ENCODE data around the gene FAM221B. TPM values are rescaled to one million over a fixed set of nuclear protein-coding genes. Genes with fewer than 3 reads are reported as not detected.

The FAM221B gene
- total and polyA plus RNA-seq, 9 of the 15 experiments (the other 6 are each of a cell fraction or from before 2014, with no cell fraction given), result 0.01 TPM; not detected in 8

- peak; percentile 94 for TF ChIP-seq TFAP4 (CRISPR knock-in tag; IDR thresholded peaks at IDR 0.05; ENCODE audit: borderline replicate concordance)
- TF ChIP-seq CBX1 (IDR thresholded peaks at IDR 0.05; ENCODE audit: low read depth), result no peak
- TF ChIP-seq TCF15 (CRISPR knock-in tag; IDR thresholded peaks at IDR 0.05), result no peak
- no peak for TF ChIP-seq MEF2D (tag; conservative IDR thresholded peaks at IDR 0.05; ENCODE audit: low read depth)
- TF ChIP-seq ETS2 (tag; IDR thresholded peaks at IDR 0.05; ENCODE audit: borderline replicate concordance, poor library complexity, severe bottlenecking), result no peak
- TF ChIP-seq KLF16 (IDR thresholded peaks at IDR 0.05), result no peak
- TF ChIP-seq TCF3 (CRISPR knock-in tag; IDR thresholded peaks at IDR 0.05), result peak; percentile 89
- TF ChIP-seq ZNF354B (CRISPR knock-in tag; IDR thresholded peaks at IDR 0.05), result no peak
- peak; percentile 71 for TF ChIP-seq TEAD4 (IDR thresholded peaks at IDR 0.05; ENCODE audit: low read length)
- TF ChIP-seq TEAD4 (CRISPR knock-in tag; IDR thresholded peaks at IDR 0.05; ENCODE audit: borderline replicate concordance), result no peak
- no peak for TF ChIP-seq LARP7 (IDR thresholded peaks at IDR 0.05)
- TF ChIP-seq PTRF (tag; IDR thresholded peaks at IDR 0.05), result no peak
- TF ChIP-seq ZC3H8 (IDR thresholded peaks at IDR 0.05), result no peak
- TF ChIP-seq ATF4 (CRISPR knock-in tag; IDR thresholded peaks at IDR 0.05), result no peak
- no peak for TF ChIP-seq ZNF717 (CRISPR knock-in tag; IDR thresholded peaks at IDR 0.05)
- no peak for TF ChIP-seq HMG20B (CRISPR knock-in tag; IDR thresholded peaks at IDR 0.05)
- peak in 1 of 2 experiments; percentile 34; a peak in 2 of 4 replicates for TF ChIP-seq TRIM24 (IDR thresholded peaks at IDR 0.05)
- TF ChIP-seq ILF3 (IDR thresholded peaks at IDR 0.05; ENCODE audit: borderline replicate concordance), result no peak
- no peak for TF ChIP-seq SMC3 (conservative IDR thresholded peaks at IDR 0.05; ENCODE audit: insufficient read depth, low read depth, low read length)
- TF ChIP-seq POLR2G (IDR thresholded peaks at IDR 0.05; ENCODE audit: low read depth, low read length), result no peak
- TF ChIP-seq CBFA2T3 (IDR thresholded peaks at IDR 0.05), result peak; percentile 89
- no peak for TF ChIP-seq SFPQ (IDR thresholded peaks at IDR 0.05; ENCODE audit: low read depth, low read length)
- no peak for TF ChIP-seq TCF7L2 (IDR thresholded peaks at IDR 0.05; ENCODE audit: low read depth, low read length)
Measured at GRCh38 chr9:35801328-35802128, 27.0 kb downstream of the FAM221B start (continued).

Data from K562 (cell line).